Measurements from ENCODE around the gene MAP1B. TPM values are rescaled to one million over a fixed set of nuclear protein-coding genes. Genes with fewer than 3 reads are reported as not detected.

Gene MAP1B
- polyA plus RNA-seq, 1 donor from 2014 or later: 234 TPM

DNA sequence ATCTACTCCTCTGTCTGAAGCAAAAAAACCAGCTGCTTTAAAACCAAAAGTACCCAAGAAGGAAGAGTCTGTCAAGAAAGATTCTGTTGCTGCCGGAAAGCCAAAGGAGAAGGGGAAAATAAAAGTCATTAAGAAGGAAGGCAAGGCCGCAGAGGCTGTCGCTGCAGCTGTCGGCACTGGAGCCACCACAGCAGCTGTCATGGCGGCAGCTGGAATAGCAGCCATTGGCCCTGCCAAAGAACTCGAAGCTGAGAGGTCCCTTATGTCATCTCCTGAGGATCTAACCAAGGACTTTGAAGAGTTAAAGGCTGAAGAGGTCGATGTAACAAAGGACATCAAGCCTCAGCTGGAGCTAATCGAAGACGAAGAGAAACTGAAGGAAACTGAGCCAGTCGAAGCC, 88.3 kb downstream of the MAP1B start (continued):
- TF ChIP-seq, protein P1, sequence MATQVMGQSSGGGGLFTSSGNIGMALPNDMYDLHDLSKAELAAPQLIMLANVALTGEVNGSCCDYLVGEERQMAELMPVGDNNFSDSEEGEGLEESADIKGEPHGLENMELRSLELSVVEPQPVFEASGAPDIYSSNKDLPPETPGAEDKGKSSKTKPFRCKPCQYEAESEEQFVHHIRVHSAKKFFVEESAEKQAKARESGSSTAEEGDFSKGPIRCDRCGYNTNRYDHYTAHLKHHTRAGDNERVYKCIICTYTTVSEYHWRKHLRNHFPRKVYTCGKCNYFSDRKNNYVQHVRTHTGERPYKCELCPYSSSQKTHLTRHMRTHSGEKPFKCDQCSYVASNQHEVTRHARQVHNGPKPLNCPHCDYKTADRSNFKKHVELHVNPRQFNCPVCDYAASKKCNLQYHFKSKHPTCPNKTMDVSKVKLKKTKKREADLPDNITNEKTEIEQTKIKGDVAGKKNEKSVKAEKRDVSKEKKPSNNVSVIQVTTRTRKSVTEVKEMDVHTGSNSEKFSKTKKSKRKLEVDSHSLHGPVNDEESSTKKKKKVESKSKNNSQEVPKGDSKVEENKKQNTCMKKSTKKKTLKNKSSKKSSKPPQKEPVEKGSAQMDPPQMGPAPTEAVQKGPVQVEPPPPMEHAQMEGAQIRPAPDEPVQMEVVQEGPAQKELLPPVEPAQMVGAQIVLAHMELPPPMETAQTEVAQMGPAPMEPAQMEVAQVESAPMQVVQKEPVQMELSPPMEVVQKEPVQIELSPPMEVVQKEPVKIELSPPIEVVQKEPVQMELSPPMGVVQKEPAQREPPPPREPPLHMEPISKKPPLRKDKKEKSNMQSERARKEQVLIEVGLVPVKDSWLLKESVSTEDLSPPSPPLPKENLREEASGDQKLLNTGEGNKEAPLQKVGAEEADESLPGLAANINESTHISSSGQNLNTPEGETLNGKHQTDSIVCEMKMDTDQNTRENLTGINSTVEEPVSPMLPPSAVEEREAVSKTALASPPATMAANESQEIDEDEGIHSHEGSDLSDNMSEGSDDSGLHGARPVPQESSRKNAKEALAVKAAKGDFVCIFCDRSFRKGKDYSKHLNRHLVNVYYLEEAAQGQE (IDR thresholded peaks at IDR 0.05; ENCODE audit: borderline replicate concordance): no peak
- TF ChIP-seq POLR2AphosphoS5 (IDR thresholded peaks at IDR 0.05) (no peak), SMC3 (conservative IDR thresholded peaks at IDR 0.05; ENCODE audit: poor library complexity) (no peak)

DNA sequence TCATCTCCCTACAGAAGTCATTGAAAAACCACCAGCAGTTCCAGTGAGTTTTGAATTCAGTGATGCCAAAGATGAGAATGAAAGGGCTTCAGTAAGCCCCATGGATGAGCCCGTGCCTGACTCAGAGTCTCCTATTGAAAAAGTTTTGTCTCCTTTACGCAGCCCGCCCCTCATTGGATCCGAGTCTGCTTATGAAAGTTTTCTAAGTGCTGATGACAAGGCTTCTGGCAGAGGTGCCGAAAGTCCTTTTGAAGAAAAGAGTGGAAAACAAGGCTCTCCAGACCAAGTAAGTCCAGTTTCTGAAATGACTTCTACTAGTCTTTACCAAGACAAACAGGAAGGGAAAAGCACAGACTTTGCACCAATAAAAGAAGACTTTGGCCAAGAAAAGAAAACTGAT, 90.1 kb downstream of the MAP1B start:
- peaks cover 10% of the 10 kb centered on the region for H3F3A ChIP-seq (ENCODE audit: insufficient read depth, low read length, poor library complexity, severe bottlenecking)

More for the DNA sequence above, 90.1 kb downstream of the MAP1B start:
- Histone ChIP-seq H3K36me3 (ENCODE audit: insufficient read depth, low read length) (peaks cover 72% of the 10 kb centered on the region), H3K4me2 (ENCODE audit: low read length) (no peak overlapping the region), H2AFZ (ENCODE audit: low read depth, low read length) (no peak overlapping the region), H3K9ac (ENCODE audit: low read length) (no peak overlapping the region), H3K9me3 (ENCODE audit: low read length) (no peaks in the 10 kb centered on the region), H3K9me2 (ENCODE audit: insufficient read depth, low read length) (no peaks in the 10 kb centered on the region), H3K27ac (ENCODE audit: low read length) (no peak overlapping the region), H4K20me1 (ENCODE audit: insufficient read depth) (peaks cover 99% of the 10 kb centered on the region), H3K79me2 (replicated peaks; ENCODE audit: insufficient read depth, low read length) (peaks cover 81% of the 10 kb centered on the region), H3K4me3 (ENCODE audit: low read length) (no peak overlapping the region), H3K27me3 (ENCODE audit: insufficient read depth, low read depth, low read length) (no peaks in the 10 kb centered on the region)
- TF ChIP-seq MXI1 (conservative IDR thresholded peaks at IDR 0.05; ENCODE audit: poor library complexity, severe bottlenecking): no peak
- TF ChIP-seq, protein P2, sequence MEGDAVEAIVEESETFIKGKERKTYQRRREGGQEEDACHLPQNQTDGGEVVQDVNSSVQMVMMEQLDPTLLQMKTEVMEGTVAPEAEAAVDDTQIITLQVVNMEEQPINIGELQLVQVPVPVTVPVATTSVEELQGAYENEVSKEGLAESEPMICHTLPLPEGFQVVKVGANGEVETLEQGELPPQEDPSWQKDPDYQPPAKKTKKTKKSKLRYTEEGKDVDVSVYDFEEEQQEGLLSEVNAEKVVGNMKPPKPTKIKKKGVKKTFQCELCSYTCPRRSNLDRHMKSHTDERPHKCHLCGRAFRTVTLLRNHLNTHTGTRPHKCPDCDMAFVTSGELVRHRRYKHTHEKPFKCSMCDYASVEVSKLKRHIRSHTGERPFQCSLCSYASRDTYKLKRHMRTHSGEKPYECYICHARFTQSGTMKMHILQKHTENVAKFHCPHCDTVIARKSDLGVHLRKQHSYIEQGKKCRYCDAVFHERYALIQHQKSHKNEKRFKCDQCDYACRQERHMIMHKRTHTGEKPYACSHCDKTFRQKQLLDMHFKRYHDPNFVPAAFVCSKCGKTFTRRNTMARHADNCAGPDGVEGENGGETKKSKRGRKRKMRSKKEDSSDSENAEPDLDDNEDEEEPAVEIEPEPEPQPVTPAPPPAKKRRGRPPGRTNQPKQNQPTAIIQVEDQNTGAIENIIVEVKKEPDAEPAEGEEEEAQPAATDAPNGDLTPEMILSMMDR (IDR thresholded peaks at IDR 0.05; ENCODE audit: poor library complexity, severe bottlenecking): no peak
- no peak for TF ChIP-seq RAD21 (conservative IDR thresholded peaks at IDR 0.05)
- no peak for TF ChIP-seq TAF1 (IDR thresholded peaks at IDR 0.05; ENCODE audit: low read depth)
- TF ChIP-seq, protein P1 (IDR thresholded peaks at IDR 0.05; ENCODE audit: borderline replicate concordance): no peak
- TF ChIP-seq POLR2AphosphoS5 (IDR thresholded peaks at IDR 0.05): no peak
- TF ChIP-seq EZH2 (IDR thresholded peaks at IDR 0.05; ENCODE audit: borderline replicate concordance, insufficient read depth, low read length, poor library complexity, severe bottlenecking): no peak
- no peak for TF ChIP-seq EP300 (conservative IDR thresholded peaks at IDR 0.05; ENCODE audit: poor library complexity, severe bottlenecking)
- TF ChIP-seq SMC3 (conservative IDR thresholded peaks at IDR 0.05; ENCODE audit: poor library complexity): no peak
